IMR-90 (cell line): ENCODE measurements around the gene C15orf39.

Source experiments
- BHLHE40 ChIP-seq: fragments of 150-350 bp; IDR thresholded peaks from 2 replicates; pipeline ENCODE4 v1.6.1; 2016; ENCODE audit warnings: mild to moderate bottlenecking, low read depth, low read length
- CEBPB ChIP-seq: IDR thresholded peaks from 2 replicates; pipeline ENCODE4 v1.6.1; 2012; ENCODE audit warnings: low read depth, low read length, improper control_type of control experiment
- CTCF ChIP-seq: conservative IDR thresholded peaks from 2 replicates; pipeline ENCODE4 v1.5.1; 2012; ENCODE audit warnings: mild to moderate bottlenecking, low read depth, low read length, improper control_type of control experiment
- MAFK ChIP-seq: IDR thresholded peaks from 2 replicates; pipeline ENCODE4 v1.6.1; 2012; ENCODE audit warnings: low read depth, low read length, improper control_type of control experiment
- MAZ ChIP-seq: IDR thresholded peaks from 2 replicates; pipeline ENCODE4 v1.6.1; 2012; ENCODE audit warnings: low read depth, mild to moderate bottlenecking, low read length, improper control_type of control experiment, moderate library complexity, borderline replicate concordance
- POLR2A ChIP-seq: IDR thresholded peaks from 2 replicates; pipeline ENCODE4 v1.6.1; 2012; ENCODE audit warnings: mild to moderate bottlenecking, low read depth, low read length
- RAD21 ChIP-seq: IDR thresholded peaks from 2 replicates; pipeline ENCODE4 v1.6.1; 2012; ENCODE audit warnings: low read length, improper control_type of control experiment
- RCOR1 ChIP-seq: IDR thresholded peaks from 2 replicates; pipeline ENCODE4 v1.6.1; 2012; ENCODE audit warnings: mild to moderate bottlenecking, low read length, improper control_type of control experiment; ENCODE audit not compliant: insufficient replicate concordance
- RFX5 ChIP-seq: IDR thresholded peaks from 2 replicates; pipeline ENCODE4 v1.8.0; 2012; ENCODE audit warnings: low read depth, mild to moderate bottlenecking, low read length, moderate library complexity
- SMC3 ChIP-seq: fragments of 150-350 bp; IDR thresholded peaks from 2 replicates; pipeline ENCODE4 v1.6.1; 2016; ENCODE audit warnings: low read depth, mild to moderate bottlenecking, antibody characterized with exemption, low read length, moderate library complexity
- TF ChIP-seq, protein P1 (sequence below): fragments of 150-350 bp; IDR thresholded peaks from 2 replicates; pipeline ENCODE4 v1.6.1; 2017; ENCODE audit warnings: mild to moderate bottlenecking, antibody characterized with exemption, low read length, low read depth

DNA sequence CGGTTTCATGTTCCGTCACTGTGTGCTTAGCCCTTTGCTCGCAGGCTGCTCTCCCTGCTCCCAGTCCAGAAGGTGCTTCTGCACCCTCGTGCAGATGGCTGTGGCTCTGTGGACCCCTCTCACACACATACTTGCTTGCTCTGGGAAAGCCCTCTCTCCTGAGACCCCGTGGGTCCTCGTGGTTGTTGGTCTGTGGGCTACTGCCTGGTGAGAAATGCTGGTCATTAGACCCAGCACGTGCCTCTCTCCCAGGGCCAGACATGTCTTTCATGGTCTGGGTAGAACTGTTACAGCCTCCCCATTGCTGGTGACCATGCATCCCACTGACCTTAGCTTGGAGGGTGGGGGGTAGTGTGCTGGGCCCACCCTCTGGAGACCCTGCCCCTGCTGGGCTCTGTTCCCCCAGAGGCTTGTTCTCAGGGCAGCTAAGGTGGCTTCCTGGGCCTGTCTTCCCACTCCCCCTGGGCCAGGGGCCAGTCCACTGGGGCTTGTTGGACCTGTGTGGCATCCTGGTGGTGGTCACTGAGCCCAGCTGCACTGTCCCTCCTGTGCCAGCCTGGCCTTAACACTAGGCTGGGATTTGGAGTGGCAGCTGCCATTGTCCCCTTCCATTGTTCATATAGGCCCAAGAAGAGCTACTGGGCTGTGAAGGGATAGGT is 10.6 kb downstream of the C15orf39 start:
- TF ChIP-seq POLR2A (no peak), RFX5 (no peak), MAFK (no peak), CTCF (no peak), SMC3 (no peak), CEBPB (no peak), RAD21 (no peak), MAZ (no peak), BHLHE40 (no peak), RCOR1 (no peak)
- TF ChIP-seq, protein P1, sequence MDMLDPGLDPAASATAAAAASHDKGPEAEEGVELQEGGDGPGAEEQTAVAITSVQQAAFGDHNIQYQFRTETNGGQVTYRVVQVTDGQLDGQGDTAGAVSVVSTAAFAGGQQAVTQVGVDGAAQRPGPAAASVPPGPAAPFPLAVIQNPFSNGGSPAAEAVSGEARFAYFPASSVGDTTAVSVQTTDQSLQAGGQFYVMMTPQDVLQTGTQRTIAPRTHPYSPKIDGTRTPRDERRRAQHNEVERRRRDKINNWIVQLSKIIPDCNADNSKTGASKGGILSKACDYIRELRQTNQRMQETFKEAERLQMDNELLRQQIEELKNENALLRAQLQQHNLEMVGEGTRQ: no peak
